Right lobe of liver (tissue), 4 donors: Measurements from ENCODE around the gene FOSB.

ENCODE experiments used
- CTCF ChIP-seq, 4 donors: fragments of 200-600 bp in 3 of 4; fragments of 450-650 bp in 1 of 4; IDR thresholded peaks; one replicate each; pipeline versions ENCODE4 v1.5.1 to v1.8.0; 2016 to 2022; ENCODE audit warnings: antibody characterized with exemption in 4 of 4, mild to moderate bottlenecking in 2 of 4
- POLR2A ChIP-seq: fragments of 450-650 bp; IDR thresholded peaks from one replicate; pipeline ENCODE4 v1.6.1; 2017; ENCODE audit warnings: antibody characterized with exemption, mild to moderate bottlenecking
- donor health status: DM: no; HTN: no; CAD: no.
- donor health status: DM: no; HTN: no; CAD: no.
- donor health status: DM: no; HTN: yes; CAD: no.

DNA sequence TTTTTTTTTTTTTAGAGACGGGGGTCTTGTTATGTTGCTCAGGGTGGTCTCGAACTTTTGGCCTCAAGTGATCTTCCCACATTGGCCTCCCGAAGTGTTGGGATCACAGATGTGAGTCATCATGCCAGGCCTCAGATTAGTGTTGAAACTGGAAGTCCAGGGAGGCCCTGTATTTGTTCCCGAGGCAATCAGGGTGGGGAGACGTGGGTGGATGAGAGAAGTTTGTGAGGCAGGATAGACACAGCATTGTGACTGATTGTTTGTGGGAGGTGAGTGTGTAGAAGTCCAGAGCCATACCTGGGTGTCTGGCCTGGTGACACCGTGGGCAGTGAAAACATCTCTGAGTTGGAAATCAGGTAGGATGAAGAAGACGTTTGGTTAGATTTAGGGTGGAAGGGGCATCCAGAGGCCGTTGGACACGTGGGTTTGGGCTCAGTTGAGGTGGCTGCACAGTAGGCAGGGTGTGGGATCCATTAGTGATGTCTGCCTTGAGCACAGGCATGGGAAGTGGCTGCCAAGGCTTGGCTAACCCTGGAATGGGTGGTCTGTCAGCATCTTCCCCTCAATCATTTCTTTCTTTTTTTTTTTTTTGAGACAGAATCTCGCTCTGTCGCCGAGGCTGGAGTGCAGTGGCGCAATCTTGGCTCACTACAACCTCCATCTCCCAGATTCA lies 16.6 kb downstream of the FOSB start:
- TF ChIP-seq CTCF (IDR thresholded peaks at IDR 0.05) = no peak
- TF ChIP-seq POLR2A = no peak
